Measurements from ENCODE around the gene SRA1. TPM values are rescaled to one million over a fixed set of nuclear protein-coding genes. Genes with fewer than 3 reads are reported as not detected.

Gene SRA1
- total RNA-seq, 1 donor from 2014 or later: 31.8 TPM

DNA sequence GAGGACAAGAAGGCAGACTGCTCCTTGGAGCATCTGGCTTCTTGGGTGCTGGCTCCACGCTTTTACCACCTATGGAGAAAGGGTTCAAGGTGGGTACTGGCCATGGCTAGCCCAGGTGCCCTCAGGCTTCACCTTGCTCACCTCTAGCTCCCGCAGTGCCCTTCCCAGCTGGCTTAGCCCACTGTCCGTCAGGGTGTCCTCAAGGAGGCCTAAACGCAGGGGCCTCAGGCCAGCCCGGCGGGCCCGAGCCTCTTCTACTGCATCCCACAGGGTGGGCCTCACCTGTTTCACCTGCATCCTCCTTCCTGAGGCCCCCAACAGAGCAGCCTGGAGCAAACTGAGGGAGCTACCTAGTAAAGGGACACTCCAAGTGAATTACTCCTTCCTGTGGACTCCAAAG is 16.4 kb upstream of the SRA1 start:
- DNase-seq (ENCODE audit: low spot score): no peak
- intact Hi-C loops (cut with DNase I): no loop called here

DNA sequence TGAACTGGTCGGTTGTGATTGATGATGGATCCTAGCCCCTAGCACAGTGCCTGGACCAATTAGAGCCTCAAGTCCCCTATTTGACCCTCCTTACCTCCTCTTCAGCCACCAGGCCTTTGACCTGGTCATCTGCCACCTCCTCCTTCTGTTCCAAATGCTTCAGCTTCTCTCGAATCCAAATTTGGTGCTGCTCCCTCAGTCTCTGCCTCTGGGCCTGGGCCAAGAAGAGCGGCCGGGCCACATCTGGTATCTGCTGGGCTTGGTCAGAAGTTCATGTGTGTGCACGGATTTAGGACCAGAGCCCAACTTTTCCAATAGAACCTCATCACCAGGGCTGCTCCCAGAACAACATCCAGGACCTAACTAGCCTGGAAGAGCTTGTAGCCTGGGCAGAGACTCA is 13.8 kb upstream of the SRA1 start:
- DNase-seq (ENCODE audit: low spot score): no peak
- intact Hi-C loops (cut with DNase I): no loop called here

DNA sequence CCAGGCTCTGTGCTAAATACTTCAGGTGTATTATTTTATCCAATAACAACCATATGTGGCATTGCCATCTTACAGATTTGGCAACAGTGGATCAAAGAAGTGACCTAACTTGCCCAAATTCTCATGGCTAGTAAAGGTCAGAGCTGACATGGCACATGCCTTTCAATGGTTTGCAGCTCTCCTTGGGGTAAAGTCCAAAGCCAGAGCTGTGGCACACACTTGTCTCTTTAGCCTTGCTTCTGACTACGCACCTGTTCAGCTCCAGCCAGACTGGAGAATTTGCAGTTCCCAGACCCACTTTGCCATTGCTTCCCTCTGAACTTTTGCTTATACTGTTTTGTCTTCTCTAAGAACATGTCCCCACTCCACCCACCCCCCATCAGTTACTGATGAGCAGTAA is 13.2 kb upstream of the SRA1 start:
- DNase-seq (ENCODE audit: low spot score): no peak

DNA sequence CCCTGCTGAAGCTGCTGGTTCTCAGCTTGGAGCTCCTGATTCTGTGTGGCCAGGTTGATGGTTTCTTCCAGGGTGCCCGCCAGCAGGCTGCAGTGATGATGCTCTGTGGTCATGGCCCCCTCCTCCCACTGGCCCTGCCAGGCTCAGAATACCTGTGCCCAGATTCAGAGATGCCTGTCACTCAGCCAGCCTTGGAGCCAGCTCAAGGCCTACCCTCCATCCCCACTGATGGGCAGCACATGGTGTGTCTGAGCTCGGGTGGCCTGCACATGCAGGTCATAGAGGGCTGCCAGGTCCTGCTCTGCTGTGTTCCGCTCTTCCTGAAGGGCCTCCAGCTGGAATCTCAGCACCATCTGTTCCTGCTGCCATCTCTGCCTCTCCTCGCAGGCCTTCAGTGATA is 12.8 kb upstream of the SRA1 start:
- intact Hi-C loops (cut with DNase I): no loop called here
- DNase-seq (ENCODE audit: low spot score): no peak

More for the DNA sequence above, 13.2 kb upstream of the SRA1 start:
- intact Hi-C loops (cut with DNase I): no loop called here

DNA sequence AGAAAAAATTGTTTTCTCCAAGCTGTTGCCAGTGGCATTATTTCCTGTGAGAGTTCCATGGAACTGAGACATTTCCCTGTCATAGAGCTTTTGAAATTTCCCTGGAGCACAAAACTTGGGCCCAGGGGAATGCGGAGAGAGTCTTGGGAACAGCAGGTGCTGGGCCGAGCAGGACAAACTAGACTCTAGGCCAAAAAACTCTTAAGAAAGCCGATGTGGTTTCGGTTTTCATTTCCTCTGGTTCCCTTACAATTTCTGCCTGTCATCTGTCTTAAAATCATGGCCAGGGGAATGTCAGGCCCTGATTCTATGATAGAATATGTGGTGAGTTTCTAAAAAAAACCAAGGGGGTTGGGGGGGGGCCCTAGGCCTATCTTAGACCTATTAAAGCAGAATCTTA is 11.9 kb upstream of the SRA1 start:
- DNase-seq (ENCODE audit: low spot score): no peak
- intact Hi-C loops (cut with DNase I): loop anchor here (5.0 kb wide), 1 partner anchor 68 kb away; the partner anchor contains the start of gene TMCO6

DNA sequence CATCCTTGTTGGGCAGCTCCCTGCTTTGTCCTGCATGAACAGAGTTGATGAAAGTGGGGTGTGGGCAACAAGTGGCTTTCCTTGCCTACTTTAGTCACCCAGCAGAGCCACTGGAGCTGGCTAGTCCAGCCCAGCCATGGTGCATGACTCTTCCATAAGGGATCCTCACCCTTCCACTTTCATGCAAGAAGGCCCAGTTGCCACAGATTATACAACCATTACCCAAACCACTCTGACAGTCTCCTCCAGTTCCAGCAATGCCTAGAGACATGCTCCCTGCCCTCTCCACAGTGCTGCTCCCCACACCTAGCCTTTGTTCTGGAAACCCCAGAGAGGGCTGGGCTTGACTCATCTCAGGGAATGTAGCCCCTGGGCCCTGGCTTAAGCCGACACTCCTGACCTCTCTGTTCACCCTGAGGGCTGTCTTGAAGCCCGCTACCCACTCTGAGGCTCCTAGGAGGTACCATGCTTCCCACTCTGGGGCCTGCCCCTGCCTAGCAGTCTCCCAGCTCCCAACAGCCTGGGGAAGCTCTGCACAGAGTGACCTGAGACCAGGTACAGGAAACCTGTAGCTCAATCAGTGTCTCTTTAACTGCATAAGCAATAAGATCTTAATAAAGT is 11.3 kb upstream of the SRA1 start:
- intact Hi-C loops (cut with DNase I): loop anchor here (5.0 kb wide), 1 partner anchor 69 kb away; the partner anchor contains the start of gene TMCO6
- no peak for DNase-seq (ENCODE audit: low spot score)

DNA sequence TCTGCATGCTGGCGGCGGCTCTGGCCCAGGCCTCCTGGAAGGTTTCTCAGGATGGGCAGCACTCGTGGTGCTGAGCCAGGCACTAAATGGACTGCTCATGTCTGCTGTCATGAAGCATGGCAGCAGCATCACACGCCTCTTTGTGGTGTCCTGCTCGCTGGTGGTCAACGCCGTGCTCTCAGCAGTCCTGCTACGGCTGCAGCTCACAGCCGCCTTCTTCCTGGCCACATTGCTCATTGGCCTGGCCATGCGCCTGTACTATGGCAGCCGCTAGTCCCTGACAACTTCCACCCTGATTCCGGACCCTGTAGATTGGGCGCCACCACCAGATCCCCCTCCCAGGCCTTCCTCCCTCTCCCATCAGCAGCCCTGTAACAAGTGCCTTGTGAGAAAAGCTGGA is 10.6 kb upstream of the SRA1 start:
- intact Hi-C loops (cut with DNase I): loop anchor here (5.0 kb wide), 1 partner anchor 69 kb away; the partner anchor contains the start of gene TMCO6
- DNase-seq (ENCODE audit: low spot score): no peak

DNA sequence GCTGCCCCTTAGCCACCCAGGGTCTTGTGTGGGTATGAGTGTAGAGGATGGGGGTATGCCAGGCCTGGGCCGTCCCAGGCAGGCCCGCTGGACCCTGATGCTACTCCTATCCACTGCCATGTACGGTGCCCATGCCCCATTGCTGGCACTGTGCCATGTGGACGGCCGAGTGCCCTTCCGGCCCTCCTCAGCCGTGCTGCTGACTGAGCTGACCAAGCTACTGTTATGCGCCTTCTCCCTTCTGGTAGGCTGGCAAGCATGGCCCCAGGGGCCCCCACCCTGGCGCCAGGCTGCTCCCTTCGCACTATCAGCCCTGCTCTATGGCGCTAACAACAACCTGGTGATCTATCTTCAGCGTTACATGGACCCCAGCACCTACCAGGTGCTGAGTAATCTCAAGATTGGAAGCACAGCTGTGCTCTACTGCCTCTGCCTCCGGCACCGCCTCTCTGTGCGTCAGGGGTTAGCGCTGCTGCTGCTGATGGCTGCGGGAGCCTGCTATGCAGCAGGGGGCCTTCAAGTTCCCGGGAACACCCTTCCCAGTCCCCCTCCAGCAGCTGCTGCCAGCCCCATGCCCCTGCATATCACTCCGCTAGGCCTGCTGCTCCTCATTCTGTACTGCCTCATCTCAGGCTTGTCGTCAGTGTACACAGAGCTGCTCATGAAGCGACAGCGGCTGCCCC is 10.0 kb upstream of the SRA1 start:
- intact Hi-C loops (cut with DNase I): loop anchor here (5.0 kb wide), 1 partner anchor 70 kb away; the partner anchor contains the start of gene TMCO6
- DNase-seq (ENCODE audit: low spot score): no peak

DNA sequence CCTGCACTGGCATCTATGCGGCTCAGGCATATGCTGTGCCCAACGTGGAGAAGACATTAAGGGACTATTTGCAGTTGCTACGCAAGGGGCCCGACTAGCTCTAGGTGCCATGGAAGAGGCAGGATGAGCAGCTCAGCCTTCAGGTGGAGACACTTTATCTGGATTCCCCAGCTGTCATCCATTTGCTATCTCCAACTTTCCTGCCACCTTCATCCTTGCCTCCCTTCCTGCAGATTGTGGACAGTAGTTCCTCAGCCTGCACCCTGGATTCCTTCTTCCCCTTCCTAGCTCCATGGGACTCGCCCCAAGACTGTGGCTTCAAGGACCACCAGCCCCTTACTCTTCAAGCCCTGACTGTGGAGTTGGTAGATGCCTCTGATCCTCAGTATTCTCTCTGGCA is 9.4 kb upstream of the SRA1 start:
- DNase-seq (ENCODE audit: low spot score): no peak
- intact Hi-C loops (cut with DNase I): loop anchor here (5.0 kb wide), 1 partner anchor 71 kb away; the partner anchor contains the start of gene TMCO6

DNA sequence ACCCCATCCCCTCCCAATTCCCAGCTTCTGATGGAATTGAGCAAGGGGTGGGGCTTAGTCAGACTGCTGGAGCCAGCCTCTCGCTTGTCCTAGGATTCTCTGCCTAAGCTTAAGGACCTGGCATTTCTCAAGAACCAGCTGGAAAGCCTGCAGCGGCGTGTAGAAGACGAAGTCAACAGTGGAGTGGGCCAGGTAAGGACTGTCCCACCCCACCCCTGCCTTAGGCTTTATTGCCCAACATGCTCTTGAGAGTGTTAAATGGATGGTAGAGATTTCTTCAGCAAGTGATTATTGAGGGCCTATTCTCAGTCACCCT is 8.5 kb upstream of the SRA1 start:
- intact Hi-C loops (cut with DNase I): loop anchor here (2.0 to 5.0 kb wide), 2 partner anchors 72 to 125 kb away; partner anchors contain the start of genes HARS1, HARS2 and TMCO6

DNA sequence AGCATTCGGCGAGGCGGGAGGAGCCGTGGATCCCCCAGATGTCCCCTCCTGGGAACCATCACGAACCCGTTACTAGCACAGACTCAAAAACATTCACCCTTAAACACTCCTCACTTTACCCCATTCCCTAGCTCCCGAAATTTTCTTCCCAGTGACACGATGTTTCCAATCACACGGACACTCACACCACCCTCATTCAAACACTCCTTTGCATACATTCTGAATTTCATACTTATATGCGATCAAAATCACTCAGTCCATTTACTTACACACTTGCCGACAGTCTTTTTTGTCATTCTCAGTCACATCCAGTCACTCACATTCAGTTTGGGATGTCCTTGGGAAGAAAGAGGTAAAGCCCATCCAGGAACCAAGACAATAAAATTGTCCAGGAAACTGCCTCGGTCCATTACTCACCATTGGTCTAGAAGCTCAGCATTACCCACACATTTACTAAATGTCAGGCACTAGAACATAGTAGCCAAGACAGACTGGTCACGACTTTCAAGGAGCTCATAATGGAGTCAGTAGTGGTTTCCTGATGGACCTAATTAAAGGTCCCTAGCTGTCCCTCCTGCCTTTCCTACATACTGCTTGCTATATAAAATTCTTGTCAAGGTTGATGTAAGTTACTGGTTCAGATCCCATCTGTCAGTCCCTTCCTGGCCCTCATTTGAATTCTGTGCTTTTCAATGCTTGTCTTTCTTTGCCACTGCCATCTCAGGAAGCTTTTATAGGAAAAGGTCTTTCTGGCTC is 7.9 kb upstream of the SRA1 start:
- DNase-seq (ENCODE audit: low spot score): no peak
- intact Hi-C loops (cut with DNase I): loop anchor here (2.0 to 5.0 kb wide), 2 partner anchors 72 to 126 kb away; partner anchors contain the start of genes HARS1, HARS2 and TMCO6

More for the DNA sequence above, 8.5 kb upstream of the SRA1 start:
- DNase-seq (ENCODE audit: low spot score): no peak

DNA sequence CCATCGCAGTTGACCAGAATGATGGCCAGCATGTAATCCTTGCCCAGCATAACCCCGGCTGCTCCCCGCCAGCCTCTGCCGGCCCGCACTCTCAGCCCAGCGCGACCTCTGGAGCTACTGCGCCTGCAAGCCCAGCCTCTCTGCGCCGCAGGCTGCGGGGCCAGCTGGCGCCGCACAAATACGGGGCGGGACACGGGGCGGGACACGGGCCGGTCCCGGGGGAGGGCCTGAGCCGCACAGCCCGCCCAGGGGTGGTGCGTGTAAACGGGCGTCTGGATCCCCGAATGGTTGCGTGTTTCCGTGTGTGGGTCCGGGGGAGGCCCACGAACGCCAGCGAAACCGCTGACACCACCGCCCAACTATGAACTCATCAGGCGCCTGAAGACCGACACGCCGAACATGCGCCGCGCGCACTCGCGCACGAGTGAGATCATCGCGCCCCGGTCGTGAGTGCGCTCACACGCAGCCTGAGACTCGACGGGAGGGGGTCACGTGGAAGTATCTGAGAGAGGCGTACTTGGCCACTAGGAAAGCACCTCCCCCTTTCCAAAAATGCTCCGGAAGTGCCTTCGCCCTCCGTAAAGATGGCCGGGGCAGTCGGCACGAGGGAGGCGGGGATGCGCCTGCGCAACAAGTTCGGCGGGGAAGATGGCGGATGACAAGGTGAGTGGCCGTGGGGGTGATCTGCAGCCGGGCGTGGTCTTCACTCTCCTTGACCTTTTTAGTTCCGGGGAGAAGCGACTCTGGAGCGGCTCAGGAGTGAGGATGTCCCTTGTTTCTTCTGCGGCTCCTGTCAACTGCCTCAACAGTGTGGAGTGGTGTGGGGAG is 7.1 kb upstream of the SRA1 start, which contains the start of the genes APBB3 and SLC35A4:
APBB3 (minus strand) TSS at position 403 of the 828 bp plus-strand sequence; CDS start at position 50, 353 bp downstream.
SLC35A4 (plus strand) TSS at position 633 of the 828 bp plus-strand sequence. CDS start 2,342 bp downstream, outside the sequence.
- DNase-seq (ENCODE audit: low spot score): peak; percentile 98
- intact Hi-C loops (cut with DNase I): loop anchor here (2.0 to 5.0 kb wide), 3 partner anchors 73 to 126 kb away; partner anchors contain the start of genes HARS1, HARS2, IK and NDUFA2

DNA sequence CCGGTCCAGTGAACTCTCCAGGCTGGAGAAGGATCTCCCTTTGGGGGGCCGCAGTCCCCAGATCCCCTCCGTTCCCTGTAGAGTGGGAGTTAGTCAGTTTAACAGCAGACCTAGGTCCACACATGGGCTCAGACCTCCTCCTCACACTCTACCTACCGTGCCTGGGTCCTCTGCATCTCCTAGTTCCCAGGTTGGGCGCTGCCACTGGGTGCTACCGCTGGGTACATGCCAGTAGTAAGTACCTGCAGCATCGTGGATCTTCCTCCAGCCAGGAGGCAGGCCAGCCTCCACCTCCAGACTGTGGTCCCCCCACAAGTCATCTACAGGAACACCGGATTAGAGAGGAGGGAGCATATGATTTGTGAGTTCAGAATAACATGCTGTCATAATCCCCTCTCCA is 6.3 kb upstream of the SRA1 start:
- DNase-seq (ENCODE audit: low spot score): no peak
- intact Hi-C loops (cut with DNase I): loop anchor here (5.0 kb wide), 1 partner anchor 84 kb away; the partner anchor contains the start of genes IK and NDUFA2

DNA sequence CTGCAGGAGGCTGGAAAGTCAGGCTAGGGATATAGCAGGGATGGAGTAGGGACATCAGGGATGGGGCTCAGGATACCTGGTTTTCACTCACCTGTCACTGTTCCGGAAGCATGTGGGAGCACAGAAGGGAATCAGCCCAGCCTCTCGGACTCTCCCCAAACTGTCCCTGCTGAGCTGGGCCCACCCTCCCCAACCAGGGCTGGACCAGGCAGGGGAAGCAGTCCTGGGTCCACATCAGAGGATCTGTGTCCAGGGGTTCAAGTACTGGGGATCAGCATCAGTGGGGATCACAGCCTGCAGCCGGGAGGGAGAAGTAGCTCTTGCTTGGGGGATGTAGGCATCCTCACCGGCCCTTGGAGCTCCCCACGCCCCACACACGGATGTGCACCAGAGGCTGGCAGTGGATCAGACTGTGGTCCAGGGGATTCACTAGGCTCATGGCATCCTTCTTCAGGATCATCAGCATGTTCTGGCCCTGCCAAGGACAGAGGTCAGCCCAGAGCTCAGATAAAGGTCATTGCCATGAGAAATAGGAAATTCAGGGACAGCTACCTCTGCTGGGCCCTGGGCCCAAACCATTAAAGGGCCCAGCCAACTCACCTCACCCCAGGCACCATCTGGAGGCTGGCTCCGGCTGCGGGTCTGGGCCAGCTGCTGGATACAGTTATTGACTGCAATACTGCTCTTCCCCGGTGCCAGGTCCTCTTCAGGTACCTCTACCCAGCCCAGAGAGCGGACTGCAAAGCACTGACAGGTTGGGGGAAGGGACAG is 4.7 kb upstream of the SRA1 start:
- DNase-seq (ENCODE audit: low spot score): no peak
- intact Hi-C loops (cut with DNase I): loop anchor here (5.0 kb wide), 1 partner anchor 85 kb away; the partner anchor contains the start of genes IK and NDUFA2

DNA sequence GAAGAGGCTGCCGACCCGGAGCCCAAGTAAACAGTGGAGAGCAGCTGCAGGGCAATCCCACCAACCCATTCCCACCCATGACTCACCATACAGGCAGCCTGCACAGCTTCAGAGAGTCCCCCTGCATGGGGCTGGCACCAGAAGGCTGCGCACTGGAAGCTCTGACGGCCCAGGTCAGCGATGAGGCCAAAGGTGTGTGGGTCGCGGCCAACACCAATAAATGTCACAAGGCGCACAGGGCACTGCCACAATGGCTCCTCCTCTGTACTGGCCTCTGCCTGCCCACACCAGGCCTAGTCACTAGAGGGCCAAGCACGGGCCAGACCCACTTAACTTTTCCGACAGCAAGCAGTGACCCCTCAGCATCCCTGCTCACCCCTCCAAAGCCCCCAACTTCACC is 3.0 kb upstream of the SRA1 start:
- intact Hi-C loops (cut with DNase I): loop anchor here (5.0 kb wide), 1 partner anchor 87 kb away; the partner anchor contains the start of genes IK and NDUFA2
- DNase-seq (ENCODE audit: low spot score): no peak

DNA sequence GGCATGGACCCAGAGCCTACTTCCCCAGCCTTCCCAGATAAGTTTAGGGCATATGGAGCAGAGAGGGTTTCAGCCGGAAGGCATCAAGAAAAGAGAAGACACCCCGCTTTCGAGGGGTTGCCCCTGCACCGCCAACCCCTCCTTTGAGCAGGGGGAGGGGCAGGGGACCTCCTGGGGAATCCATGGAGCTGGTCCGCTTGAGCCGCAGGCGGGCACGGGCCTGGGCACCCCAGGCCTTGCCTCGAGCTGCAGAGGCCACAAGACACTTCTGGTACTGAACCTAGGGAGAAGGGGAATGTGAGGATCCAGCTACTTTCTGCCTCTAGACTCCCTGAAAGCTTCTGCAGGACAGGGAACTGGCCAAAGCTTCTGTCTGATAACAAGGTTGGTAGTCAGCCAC is 1.3 kb upstream of the SRA1 start:
- no peak for DNase-seq (ENCODE audit: low spot score)
- intact Hi-C loops (cut with DNase I): no loop called here

DNA sequence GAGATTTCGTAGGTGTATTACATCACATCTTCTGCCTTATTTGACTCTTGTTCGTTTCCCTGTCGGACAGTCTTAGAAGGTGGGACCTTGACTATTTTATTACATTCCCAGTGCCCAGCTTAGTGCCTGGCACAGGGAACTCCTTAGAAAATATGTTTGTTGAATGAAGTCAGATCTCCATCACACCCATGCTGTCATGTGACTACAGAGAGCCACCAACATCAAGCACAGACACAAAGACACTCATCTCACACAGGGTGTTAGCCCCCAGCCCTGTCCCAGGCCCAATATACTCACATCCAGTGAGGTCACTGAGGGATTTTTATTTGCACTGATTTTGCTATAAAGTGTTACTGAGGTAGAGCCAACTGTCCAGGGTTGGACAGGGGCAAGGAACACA is 692 bp upstream of the SRA1 start:
- intact Hi-C loops (cut with DNase I): no loop called here
- no peak for DNase-seq (ENCODE audit: low spot score)

DNA sequence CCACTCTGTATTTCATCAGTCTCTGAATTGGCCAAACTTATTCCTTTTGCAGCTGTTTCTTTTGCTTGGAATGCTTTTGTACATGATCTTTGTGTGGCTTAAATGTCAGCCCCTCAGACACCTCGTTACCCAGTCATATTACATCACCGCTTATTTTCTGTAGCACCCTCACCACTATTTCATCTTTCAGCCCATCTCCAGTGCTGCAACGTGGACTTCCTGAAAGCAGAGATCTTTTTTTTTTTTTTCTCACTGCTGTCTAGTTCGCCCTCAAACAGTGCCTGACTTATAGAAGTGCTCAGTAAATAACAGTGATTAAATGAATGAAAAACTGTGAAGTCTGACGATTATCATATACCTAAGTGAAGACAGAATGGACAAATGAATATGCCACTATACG is 835 bp downstream of the SRA1 start:
- intact Hi-C loops (cut with DNase I): no loop called here
- no peak for DNase-seq (ENCODE audit: low spot score)
